Stimulated activated CD4-positive, alpha-beta T cell treated with anti-CD3 and anti-CD28 coated beads, Interleukin-1b, Interleukin-23, amount 100 ng/mL, for 4 hours (primary cell): ENCODE measurements around the gene TMTC1.
"Not testable (repeated sequence)": the region's sequence is repeated elsewhere in the genome, so short reads cannot be mapped to it uniquely, and the experiment has no call there.

ENCODE experiments used
- DNase-seq, 2 donors: peaks; one replicate each; pipeline ENCODE4 v3.0.0-alpha.2; 2020; ENCODE audit warnings: low read depth in 2 of 2

Gene TMTC1

GRCh38 chr12:29783773-29784666 is at the start of gene TMTC1:
Gene TMTC1 (minus strand): TSS chr12:29783942. CDS start chr12:29783751, 191 bp downstream.
- DNase-seq = no peak

- DNase-seq = no peak
Observed at GRCh38 chr12:29831173-29831572, 47.4 kb upstream of the TMTC1 start.

- DNase-seq = no peak
Observed at GRCh38 chr12:29830391-29830790, 46.6 kb upstream of the TMTC1 start.

- no peak for DNase-seq
Observed at GRCh38 chr12:29818916-29819623, 35.3 kb upstream of the TMTC1 start.

GRCh38 chr12:29816874-29817725 is 33.4 kb upstream of the TMTC1 start:
- no peak for DNase-seq

GRCh38 chr12:29809616-29810361 is 26.0 kb upstream of the TMTC1 start:
- not testable (repeated sequence) for DNase-seq

GRCh38 chr12:29807129-29807528 is 23.4 kb upstream of the TMTC1 start:
- no peak for DNase-seq

- DNase-seq = no peak
Observed at GRCh38 chr12:29804019-29804418, 20.3 kb upstream of the TMTC1 start.

- DNase-seq = no peak
Observed at GRCh38 chr12:29799591-29799990, 15.8 kb upstream of the TMTC1 start.

- DNase-seq = no peak
Observed at GRCh38 chr12:29797565-29798355, 14.0 kb upstream of the TMTC1 start.

GRCh38 chr12:29796823-29797263 is 13.1 kb upstream of the TMTC1 start:
- DNase-seq = no peak

GRCh38 chr12:29795715-29796114 is 12.0 kb upstream of the TMTC1 start:
- DNase-seq = no peak

GRCh38 chr12:29794862-29795261 is 11.1 kb upstream of the TMTC1 start:
- DNase-seq = no peak

GRCh38 chr12:29792853-29793252 is 9.1 kb upstream of the TMTC1 start:
- no peak for DNase-seq

- DNase-seq = no peak
Observed at GRCh38 chr12:29792132-29792531, 8.4 kb upstream of the TMTC1 start.

GRCh38 chr12:29782871-29783772 is 620 bp downstream of the TMTC1 start:
- no peak for DNase-seq

- no peak for DNase-seq
Observed at GRCh38 chr12:29782285-29782870, 1.4 kb downstream of the TMTC1 start.

- no peak for DNase-seq
Observed at GRCh38 chr12:29781705-29782266, 2.0 kb downstream of the TMTC1 start.

- no peak for DNase-seq
Observed at GRCh38 chr12:29781188-29781587, 2.6 kb downstream of the TMTC1 start.
